Cerebellar cortex (tissue), 1 donor: ENCODE measurements around the gene VSTM2B.

Source experiments
- DNase-seq: peaks from one replicate; pipeline ENCODE4 v3.0.0-alpha.2; 2015; ENCODE audit warnings: low spot score

Gene VSTM2B

DNA sequence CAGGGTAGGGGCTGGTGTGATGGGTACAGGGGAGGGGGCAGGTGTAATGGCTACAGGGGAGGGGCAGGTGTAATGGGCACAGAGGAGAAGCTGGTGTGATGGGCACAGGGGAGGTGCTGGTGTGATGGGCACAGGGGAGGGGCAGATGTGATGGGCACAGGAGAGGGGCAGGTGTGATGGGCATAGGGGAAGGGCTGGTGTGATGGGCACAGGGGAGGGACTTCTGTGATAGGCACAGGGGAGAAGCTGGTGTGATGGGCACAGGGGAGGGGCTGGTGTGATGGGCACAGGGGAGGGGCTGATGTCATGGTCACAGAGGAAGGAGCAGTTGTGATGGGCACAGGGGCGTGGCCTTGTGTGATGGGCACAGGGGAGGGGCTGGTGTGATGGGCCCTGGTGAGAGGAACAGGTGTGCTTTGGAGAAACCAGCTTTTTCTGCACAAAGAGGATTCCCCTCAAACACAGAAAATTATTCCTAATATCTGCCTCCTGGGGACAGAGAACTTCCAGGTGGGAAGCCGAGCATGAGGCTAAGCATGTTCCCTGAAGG is 41.6 kb downstream of the VSTM2B start:
- DNase-seq: no peak

DNA sequence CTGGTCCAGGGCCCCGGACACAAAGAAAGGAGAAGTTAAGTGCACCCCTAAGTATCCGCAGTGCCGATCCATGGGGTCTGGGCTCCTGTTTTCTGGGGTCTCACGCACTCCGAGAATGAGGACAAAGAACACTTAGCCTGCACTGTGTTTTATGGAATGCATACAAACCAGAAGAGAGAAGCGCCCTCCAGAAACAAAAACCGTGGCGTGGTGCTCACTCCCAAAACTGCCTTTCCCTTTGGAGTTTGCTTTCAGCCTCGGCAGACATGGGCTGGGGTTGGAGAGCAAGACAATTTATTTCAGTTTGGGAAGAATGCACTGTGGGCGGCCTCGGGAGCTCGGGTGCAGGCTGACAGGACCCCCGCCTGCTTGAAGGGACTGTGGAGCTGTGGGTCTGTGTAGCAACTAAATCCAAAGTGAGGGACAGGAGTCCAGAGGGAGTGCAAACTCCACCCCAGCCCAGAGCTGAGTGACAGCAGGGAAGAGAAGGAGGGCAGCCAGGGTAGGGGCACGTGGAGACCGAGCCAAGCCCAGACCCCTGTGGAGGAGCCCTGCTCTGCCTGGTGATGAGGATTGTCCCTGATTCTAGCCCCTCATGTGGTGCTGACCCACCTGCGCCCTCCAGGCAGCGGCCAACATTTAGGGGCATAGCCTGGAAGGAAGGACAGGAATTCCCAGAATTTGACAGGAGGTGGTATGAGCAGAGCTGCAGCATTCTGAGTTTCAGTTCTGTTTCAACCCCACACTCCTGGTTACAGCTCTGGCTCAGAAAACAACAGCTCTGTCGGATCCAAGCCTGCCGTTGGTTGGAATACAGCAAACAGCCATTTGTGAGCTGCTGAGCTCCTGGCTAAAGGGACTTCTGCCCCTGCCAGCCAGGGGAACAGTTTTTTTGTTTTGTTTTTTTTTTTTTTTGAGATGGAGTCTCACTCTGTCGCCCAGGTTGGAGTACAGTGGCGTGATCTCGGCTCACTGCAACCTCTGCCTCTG is 42.5 kb downstream of the VSTM2B start:
- no peak for DNase-seq

- DNase-seq: no peak
These were observed 43.5 kb downstream of the VSTM2B start for GRCh38 chr19:29569038-29569911.

GRCh38 chr19:29571181-29571580 is 45.4 kb downstream of the VSTM2B start:
- DNase-seq: no peak

DNA sequence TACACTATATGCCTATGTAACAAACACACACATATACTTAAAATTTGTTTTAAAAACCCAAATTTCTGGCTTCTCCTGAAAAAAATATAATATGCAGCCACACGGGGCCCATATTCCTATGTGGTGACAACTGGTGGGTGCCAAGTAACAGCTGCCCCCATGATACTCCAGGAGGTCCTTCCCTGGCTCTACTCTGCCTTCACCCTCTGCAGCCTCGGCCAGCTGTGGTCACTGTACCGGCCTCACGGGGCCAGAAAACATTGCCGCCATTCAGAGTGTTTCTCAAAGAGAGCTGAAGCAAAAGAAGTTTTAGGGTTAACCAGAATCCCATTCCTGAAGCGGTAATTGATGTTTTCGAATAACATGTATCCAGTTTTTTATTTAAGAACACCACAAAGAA is 47.7 kb downstream of the VSTM2B start:
- DNase-seq: no peak

DNA sequence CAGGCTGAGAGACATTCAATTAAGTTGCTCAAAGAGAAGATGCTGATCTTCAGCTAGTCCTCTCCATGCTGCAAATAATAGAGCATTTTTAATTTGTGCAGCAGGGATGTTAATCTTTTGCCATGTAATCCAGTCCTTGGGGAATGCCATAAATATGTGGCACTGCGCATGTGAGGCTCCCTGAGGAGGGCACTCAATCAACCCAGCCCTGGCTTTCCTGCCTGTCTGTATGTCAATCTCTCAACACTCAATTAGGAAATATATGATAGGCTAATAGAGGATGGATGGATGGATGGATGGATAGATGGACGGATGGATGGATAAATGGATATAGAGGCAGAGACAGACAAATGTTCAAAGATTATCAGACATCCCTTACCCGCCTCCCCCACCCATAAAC is 48.7 kb downstream of the VSTM2B start:
- no peak for DNase-seq

GRCh38 chr19:29576046-29576606 is 50.3 kb downstream of the VSTM2B start:
- DNase-seq: no peak

GRCh38 chr19:29576761-29577648 is 51.2 kb downstream of the VSTM2B start:
- no peak for DNase-seq

DNA sequence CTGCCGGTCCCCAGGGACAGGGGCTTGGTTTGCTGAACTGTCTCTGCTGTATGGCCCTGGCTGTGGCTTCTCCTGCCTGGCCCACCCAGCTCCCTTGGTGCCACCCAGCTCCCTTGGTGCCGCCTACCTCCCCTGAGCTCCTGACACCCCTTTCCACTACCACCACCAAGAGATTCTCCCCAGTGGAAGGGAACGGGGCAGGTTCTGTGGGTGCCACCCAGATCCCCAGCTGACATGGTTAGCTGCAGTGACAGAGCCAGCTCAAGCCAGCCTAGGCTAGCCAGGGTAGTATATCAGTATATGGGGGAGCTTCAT is 51.8 kb downstream of the VSTM2B start:
- DNase-seq: no peak

- no peak for DNase-seq
These were observed 52.6 kb downstream of the VSTM2B start for GRCh38 chr19:29578349-29578748.

DNA sequence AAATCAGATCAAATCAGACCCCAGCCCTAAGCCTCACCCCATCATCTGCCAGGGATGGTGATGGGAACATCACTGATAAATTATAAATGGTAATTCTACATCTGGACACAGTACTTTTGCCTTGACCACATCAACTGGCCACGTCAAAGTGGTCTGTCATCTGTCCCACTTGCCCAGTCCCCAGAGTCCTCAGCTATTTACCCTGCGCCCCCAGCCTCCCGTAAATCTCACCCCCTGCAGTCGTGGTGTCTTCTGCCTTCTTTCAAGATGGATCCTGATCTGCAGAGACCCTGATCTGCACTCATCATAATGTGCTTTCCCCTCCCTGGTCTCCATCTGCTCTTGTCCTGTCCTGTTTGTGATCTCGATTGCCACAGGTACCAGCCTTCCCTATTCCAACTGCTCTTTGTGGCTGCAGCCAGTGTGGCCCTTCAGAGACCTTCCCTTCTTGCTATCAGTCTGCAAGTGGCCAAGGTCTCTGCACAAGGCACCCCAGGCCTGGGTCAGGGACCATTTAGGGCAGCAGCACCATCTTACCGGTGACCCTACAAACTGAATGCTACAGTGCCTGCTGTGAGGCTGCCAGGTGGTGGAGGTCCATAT is 53.6 kb downstream of the VSTM2B start:
- no peak for DNase-seq

- DNase-seq: no peak
These were observed 55.6 kb downstream of the VSTM2B start for GRCh38 chr19:29581398-29581797.

GRCh38 chr19:29583196-29583999 is 57.6 kb downstream of the VSTM2B start:
- DNase-seq: no peak

DNA sequence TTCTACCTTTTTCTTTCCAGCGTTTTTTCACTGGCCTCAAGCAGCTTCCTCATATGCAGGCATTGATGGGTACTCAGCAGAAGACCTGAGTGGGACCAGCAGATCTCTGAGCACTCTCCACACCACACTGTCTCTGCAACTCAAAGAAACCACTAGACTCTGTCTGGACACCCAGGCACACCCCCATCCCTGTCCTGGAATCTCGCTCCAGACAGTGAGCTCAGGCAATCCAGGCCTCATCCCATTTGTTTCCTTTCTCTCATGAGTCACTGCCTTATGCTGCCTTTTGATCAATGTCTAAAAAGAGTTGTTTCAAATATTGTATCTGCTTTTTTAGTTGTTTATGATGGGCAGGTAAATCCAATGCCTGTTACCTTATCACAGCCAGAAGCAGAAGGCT is 60.6 kb downstream of the VSTM2B start:
- DNase-seq: no peak

DNA sequence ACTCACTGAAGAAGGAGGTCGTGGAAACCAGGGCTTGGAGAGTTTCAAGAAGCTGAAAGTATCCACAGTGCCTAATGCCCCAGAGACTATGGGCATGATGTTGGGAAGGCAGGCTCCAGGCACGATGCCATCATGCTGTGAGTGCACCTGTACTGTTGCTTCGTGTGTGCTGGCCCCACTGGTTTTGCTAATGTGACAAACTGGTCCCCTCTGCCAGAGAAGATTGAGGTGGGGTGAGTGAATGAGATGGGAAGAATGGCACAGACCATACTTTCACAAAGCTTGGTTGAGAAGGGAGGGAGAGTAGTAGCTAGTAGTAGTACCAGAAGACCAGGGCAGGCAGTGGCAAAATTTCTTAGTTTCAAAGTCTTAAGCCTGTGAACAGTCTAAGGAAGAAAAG is 61.3 kb downstream of the VSTM2B start:
- no peak for DNase-seq

GRCh38 chr19:29587518-29587986 is 61.8 kb downstream of the VSTM2B start:
- no peak for DNase-seq

GRCh38 chr19:29588095-29588494 is 62.3 kb downstream of the VSTM2B start:
- no peak for DNase-seq

- no peak for DNase-seq
These were observed 64.5 kb downstream of the VSTM2B start for GRCh38 chr19:29590278-29590677.

- no peak for DNase-seq
These were observed 65.9 kb downstream of the VSTM2B start for GRCh38 chr19:29591670-29592069.

DNA sequence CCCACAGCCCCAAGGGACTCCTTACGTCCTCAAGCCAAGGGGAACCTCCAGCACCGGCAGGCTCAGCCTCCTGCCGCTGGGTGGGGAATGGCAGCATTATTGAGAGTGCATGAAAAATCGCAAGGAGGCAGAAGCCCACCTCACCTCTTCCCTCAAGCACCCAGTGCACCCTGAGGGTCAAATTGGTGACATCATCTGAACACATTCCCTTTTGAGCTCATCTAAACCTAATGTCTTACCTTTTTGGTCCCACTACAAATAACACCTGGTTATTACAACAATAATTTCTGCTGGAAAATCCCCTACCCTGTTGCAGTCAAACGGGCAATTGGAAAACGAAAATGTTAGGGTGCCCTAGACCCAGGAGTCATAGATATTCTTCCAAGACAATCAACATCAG is 68.1 kb downstream of the VSTM2B start:
- DNase-seq: no peak
